ENCODE results near the gene ADAP1.

GRCh38 chr7:876972-877311, 77.5 kb downstream of the ADAP1 start:
- no peak for TF ChIP-seq CTCF (IDR thresholded peaks at IDR 0.05; ENCODE audit: insufficient read depth, low read length, poor library complexity, severe bottlenecking)
- TF ChIP-seq EZH2phosphoT487 (conservative IDR thresholded peaks at IDR 0.05; ENCODE audit: low read length): no peak
